ENCODE results near the gene SLC39A5. TPM values are rescaled to one million over a fixed set of nuclear protein-coding genes. Genes with fewer than 3 reads are reported as not detected.

The SLC39A5 gene, protein sequence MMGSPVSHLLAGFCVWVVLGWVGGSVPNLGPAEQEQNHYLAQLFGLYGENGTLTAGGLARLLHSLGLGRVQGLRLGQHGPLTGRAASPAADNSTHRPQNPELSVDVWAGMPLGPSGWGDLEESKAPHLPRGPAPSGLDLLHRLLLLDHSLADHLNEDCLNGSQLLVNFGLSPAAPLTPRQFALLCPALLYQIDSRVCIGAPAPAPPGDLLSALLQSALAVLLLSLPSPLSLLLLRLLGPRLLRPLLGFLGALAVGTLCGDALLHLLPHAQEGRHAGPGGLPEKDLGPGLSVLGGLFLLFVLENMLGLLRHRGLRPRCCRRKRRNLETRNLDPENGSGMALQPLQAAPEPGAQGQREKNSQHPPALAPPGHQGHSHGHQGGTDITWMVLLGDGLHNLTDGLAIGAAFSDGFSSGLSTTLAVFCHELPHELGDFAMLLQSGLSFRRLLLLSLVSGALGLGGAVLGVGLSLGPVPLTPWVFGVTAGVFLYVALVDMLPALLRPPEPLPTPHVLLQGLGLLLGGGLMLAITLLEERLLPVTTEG
- not detected in 5 replicates for total RNA-seq (2022; extraction: Qiagen RNA extraction)

DNA sequence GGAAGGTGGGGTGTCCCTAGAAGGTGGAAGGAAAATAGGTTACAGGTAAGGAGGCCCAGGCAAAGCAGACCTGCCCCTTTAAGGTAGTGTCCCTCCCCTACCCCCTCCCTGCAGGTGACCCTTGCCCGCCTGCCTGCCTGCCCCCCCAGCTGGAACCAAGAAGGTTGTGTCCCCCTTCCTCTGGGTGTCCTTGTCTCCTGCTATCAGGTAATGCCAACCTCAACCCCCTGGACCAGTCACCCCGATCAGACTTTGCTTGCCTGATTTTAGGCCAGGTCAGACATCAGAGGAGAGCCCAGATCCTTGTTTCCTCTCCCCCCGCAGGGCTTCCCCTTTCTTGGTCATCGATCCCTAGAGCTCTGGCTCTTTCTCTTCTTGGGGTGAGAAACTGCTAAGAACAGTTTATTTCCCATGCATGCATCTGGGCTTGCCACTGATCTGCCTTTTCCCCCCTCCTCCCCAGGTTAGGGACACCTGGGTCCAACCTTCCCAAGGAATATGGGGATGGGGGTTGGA is at the start of gene SLC39A5:
TSS of gene SLC39A5 (plus strand) at position 136 of the 516 bp plus-strand sequence. CDS start 1,224 bp downstream, outside the sequence.

DNA sequence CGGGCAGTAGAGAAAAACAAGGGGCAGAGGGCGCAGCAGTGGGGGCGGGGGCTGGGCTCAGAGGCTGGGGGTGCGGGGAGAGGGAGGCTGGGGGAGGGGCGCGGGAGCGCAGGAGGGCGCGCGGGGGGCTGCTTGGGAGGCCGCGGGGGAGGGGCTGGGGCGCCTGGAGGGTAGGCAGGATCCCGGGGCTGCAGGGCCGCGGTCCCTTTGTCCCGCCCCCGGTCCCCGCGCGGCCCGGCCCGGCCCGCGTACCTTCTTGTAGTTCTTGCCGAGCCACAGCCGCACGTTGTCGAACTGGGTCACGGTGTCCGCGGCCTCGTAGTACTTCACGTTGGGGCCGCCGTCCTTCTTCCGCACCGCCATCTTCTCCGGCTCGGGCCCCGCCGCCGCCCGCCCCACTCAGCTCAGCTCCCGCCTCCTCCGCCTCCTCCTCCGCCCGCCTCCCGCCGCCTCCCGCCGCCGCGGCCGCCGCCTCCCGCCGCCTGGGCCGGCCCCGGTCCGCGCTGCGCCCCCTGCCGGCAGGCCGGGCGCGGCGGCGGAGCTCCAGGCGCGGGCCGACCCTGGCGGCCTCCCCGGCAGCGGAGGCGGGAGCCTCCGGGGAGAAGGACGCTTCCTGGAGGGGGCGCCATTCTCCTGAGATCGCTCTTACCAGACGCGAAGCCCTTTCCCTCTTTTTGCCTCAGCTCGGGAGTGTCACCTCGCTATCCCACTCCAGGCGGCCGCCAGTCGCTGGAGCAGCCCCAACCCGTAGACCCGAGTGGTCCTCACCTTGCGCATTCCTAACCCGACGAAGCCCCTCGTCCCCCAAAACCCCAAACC is 40.5 kb upstream of the SLC39A5 start, which contains the start of gene SMARCC2:
TSS of gene SMARCC2 (minus strand) at position 385 of the 819 bp plus-strand sequence. CDS start at position 363, 22 bp downstream.

DNA sequence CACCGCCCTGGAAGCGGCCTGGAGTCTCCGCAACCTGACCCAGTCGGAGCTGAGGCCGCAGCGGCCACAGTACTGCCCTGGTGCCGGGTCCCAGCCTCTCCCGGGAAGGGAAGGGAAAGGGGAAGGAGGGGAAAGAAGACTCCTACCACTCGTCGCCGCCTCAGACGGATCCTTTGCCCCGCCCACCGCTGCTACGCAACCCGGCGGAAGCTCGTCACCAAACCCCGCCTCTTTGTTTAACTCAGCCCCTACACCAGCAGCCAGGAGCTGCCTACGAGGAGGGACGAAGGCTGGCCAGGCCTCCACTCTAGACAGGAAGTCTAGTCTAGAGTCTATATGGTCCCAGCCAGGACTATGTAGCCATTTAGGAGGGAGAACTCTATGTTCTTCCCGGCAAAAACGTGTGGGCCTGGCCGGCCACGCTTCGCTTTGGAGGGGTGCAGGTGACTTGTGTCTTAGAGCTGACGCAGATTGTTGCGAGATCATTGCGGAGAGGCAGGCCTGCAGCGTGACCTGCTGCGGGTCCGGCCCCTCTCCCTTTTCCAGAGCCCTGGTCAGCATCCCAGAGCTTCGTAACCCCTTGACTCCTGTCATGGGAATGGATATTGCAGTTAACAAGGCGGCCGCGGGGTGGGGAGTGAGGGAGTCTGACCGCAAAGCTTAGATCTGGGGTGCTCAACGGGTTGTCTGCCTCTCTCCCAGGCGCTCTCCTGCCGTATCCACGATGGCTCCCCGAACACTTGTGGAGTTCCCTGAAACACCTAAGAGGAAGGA is 7.9 kb upstream of the SLC39A5 start, which contains the start of gene RNF41:
TSS of gene RNF41 (minus strand) at position 166 of the 774 bp plus-strand sequence. CDS start 7,875 bp downstream, outside the sequence.

DNA sequence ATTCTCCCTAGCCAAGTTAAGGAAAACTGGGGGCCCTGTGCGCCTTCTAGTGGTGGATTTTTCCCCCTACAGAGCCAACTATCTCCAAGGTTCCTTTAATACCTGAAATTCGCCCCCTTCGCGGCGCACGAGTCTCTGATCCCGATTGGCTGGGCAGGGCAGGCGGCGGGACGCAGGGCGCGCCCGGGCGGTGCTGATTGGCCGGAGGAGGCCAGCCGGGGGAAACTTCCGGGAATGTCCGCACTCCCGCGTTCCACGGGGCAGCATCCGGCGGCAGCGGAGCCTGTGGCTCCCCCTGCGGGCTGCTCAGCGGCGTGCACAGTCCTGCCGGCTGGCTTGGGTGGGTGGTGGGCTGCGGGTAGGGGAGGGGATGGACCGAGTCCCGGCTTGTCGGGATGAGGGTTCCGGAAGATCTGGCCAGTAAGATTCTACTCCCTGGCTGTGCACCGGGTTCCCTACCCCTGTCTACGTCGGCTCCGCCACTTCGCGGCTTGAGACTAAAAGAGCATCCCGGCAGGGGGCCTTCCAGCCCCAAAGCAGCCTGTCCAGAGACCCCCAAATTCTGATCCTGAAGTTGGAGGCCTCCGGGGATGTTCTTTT is 5.6 kb upstream of the SLC39A5 start, which contains the start of gene NABP2:
TSS of gene NABP2 (plus strand) at position 241 of the 600 bp plus-strand sequence. CDS start 515 bp downstream, outside the sequence.

DNA sequence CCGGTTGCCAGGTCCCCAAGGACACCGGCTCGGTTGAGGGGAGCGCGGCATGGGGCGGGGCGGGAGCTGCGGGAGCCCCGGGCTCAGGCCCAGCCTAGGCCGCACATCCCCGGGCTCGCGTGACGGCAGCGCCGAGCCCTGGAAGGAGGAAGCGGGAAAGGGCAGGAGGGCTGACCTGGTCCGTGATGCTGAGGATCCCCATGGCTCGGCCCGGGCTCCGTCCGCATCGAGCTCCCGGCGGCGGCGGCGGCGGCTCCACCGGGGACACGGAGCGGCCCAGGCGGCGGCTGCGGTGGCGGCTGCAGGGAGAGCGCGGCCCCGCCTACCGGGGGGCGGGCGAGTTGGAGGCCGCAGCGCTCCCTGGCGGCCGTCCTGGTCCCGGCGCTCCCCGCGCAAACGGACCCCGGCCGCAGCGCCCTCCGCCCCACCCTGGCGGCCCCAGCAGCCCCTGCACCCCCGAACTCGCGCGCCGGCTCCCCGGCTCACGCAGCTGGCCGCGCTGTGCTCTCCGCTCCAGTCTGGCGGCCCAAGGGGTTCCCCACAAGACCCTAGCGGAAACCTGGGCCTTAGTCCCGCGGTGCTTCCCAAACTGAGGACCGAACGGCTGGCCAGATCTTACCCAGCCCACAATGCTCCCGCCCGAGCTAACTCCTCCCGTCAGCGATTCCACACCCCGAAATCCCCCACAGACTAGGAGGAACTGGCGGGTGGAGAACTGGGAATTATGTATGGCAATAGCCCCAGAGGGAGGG is 28.4 kb downstream of the SLC39A5 start, which contains the start of gene ANKRD52:
TSS of gene ANKRD52 (minus strand) at position 317 of the 752 bp plus-strand sequence. CDS start at position 202, 115 bp downstream.

DNA sequence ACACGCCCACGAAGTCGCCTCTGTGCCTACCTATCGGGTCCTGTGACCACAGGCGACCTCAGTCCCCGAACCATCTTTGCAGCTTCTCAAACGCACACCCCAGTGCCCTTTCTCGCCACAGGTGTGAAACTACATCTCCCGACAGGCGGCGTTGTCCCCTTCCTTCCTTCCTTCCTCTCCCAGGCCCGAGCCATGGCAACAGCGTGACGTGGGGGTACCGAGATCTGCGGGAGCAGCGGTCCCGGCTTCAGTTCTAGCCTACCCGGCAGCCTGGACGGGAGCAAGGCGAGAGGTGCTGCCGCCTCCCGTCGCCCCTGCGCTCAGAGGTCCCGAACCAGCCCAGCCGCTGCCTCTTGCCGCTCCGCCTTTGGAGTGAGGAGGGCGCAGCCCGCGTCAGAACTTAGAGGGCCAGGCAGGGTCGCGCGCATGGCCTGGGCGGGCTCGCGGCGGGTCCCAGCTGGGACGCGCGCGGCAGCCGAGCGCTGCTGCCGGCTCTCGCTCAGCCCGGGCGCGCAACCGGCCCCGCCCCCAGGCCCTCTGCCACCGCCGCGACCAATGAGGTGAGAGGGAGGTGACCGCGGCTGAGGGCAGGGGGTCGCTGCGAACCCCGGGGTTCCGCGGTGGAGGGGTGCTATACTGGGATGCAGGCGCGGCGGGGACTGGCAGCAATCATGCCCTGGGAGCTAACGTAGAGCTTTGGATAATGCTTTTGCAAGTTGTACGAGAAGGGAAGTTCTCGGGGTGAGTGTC is 37.0 kb downstream of the SLC39A5 start, which contains the start of gene COQ10A:
TSS of gene COQ10A (plus strand) at position 250 of the 750 bp plus-strand sequence. CDS start at position 427, 177 bp downstream.

Other genes with a start within 250 kb of the SLC39A5 start
- 7.4 to 10.1 TPM (median 9.1 TPM) in 5 replicates for gene SUOX, start 232.8 kb upstream of the SLC39A5 start, total RNA-seq (2022; extraction: Qiagen RNA extraction)
- 2.0 to 3.0 TPM (median 2.8 TPM) in 5 replicates for gene IKZF4, start 209.0 kb upstream of the SLC39A5 start, total RNA-seq (2022; extraction: Qiagen RNA extraction)
- 669 to 784 TPM (median 751 TPM) in 5 replicates for gene RPS26, start 188.1 kb upstream of the SLC39A5 start, total RNA-seq (2022; extraction: Qiagen RNA extraction)
- 1.2 to 2.1 TPM (median 1.9 TPM) in 5 replicates for gene ERBB3, start 149.9 kb upstream of the SLC39A5 start, total RNA-seq (2022; extraction: Qiagen RNA extraction)
- 278 to 323 TPM (median 296 TPM) in 5 replicates for gene PA2G4, start 125.5 kb upstream of the SLC39A5 start, total RNA-seq (2022; extraction: Qiagen RNA extraction)
- 5,582 to 6,195 TPM (median 5,751 TPM) in 5 replicates for gene RPL41, start 113.4 kb upstream of the SLC39A5 start, total RNA-seq (2022; extraction: Qiagen RNA extraction)
- 2.3 to 4.3 TPM (median 3.8 TPM) in 5 replicates for gene ZC3H10, start 111.8 kb upstream of the SLC39A5 start, total RNA-seq (2022; extraction: Qiagen RNA extraction)
- 64.8 to 72.3 TPM (median 67.4 TPM) in 5 replicates for gene ESYT1, start 101.8 kb upstream of the SLC39A5 start, total RNA-seq (2022; extraction: Qiagen RNA extraction)
- gene MYL6B, start 77.5 kb upstream of the SLC39A5 start, total RNA-seq (2022; extraction: Qiagen RNA extraction): 78.6 to 81.2 TPM (median 79.0 TPM) in 5 replicates
- 2,090 to 3,072 TPM (median 2,247 TPM) in 5 replicates for gene MYL6, start 71.7 kb upstream of the SLC39A5 start, total RNA-seq (2022; extraction: Qiagen RNA extraction)
- 27.6 to 36.1 TPM (median 33.0 TPM) in 5 replicates for gene SMARCC2, start 40.6 kb upstream of the SLC39A5 start, total RNA-seq (2022; extraction: Qiagen RNA extraction)
- gene RNF41, start 8.1 kb upstream of the SLC39A5 start, total RNA-seq (2022; extraction: Qiagen RNA extraction): 21.8 to 27.4 TPM (median 25.1 TPM) in 5 replicates
- gene NABP2, start 5.7 kb upstream of the SLC39A5 start, total RNA-seq (2022; extraction: Qiagen RNA extraction): 56.6 to 61.3 TPM (median 57.8 TPM) in 5 replicates
- 33.6 to 47.3 TPM (median 45.6 TPM) in 5 replicates for gene ANKRD52, start 28.3 kb downstream of the SLC39A5 start, total RNA-seq (2022; extraction: Qiagen RNA extraction)
- gene COQ10A, start 36.9 kb downstream of the SLC39A5 start, total RNA-seq (2022; extraction: Qiagen RNA extraction): 15.2 to 17.4 TPM (median 16.5 TPM) in 5 replicates
- 145 to 174 TPM (median 156 TPM) in 5 replicates for gene CS, start 70.3 kb downstream of the SLC39A5 start, total RNA-seq (2022; extraction: Qiagen RNA extraction)
- gene CNPY2, start 85.9 kb downstream of the SLC39A5 start, total RNA-seq (2022; extraction: Qiagen RNA extraction): 120 to 149 TPM (median 142 TPM) in 5 replicates
- 10.8 to 22.0 TPM (median 14.5 TPM) in 5 replicates for gene PAN2, start 103.9 kb downstream of the SLC39A5 start, total RNA-seq (2022; extraction: Qiagen RNA extraction)
- gene IL23A, start 108.8 kb downstream of the SLC39A5 start, total RNA-seq (2022; extraction: Qiagen RNA extraction): 0.22 to 0.64 TPM (median 0.33 TPM) in 5 replicates
- gene STAT2, start 130.1 kb downstream of the SLC39A5 start, total RNA-seq (2022; extraction: Qiagen RNA extraction): 9.5 to 13.7 TPM (median 12.0 TPM) in 5 replicates
- gene APOF, start 132.8 kb downstream of the SLC39A5 start, total RNA-seq (2022; extraction: Qiagen RNA extraction): not detected in 5 replicates
- 31.7 to 38.8 TPM (median 36.6 TPM) in 5 replicates for gene TIMELESS, start 219.4 kb downstream of the SLC39A5 start, total RNA-seq (2022; extraction: Qiagen RNA extraction)
- gene MIP, start 224.6 kb downstream of the SLC39A5 start, total RNA-seq (2022; extraction: Qiagen RNA extraction): 0.13 to 0.32 TPM (median 0.23 TPM) in 4 of 5 replicates, not detected in the other
- 1.7 to 1.9 TPM (median 1.8 TPM) in 5 replicates for gene SPRYD4, start 238.5 kb downstream of the SLC39A5 start, total RNA-seq (2022; extraction: Qiagen RNA extraction)